HEK293T (cell line): ENCODE data around the gene PKNOX1.

ENCODE experiments used
- ARNT ChIP-seq: fragments of 450-650 bp; IDR thresholded peaks from 2 replicates; pipeline ENCODE4 v1.6.1; 2017; ENCODE audit warnings: mild to moderate bottlenecking
- CTBP1 ChIP-seq: fragments of 450-650 bp; IDR thresholded peaks from 2 replicates; pipeline ENCODE4 v1.6.1; 2016; ENCODE audit warnings: borderline replicate concordance
- FOXA1 ChIP-seq: fragments of 450-650 bp; IDR thresholded peaks from 2 replicates; pipeline ENCODE4 v1.6.1; 2016; ENCODE audit warnings: mild to moderate bottlenecking
- FOXK2 ChIP-seq: fragments of 450-650 bp; IDR thresholded peaks from 2 replicates; pipeline ENCODE4 v1.6.1; 2016; ENCODE audit warnings: mild to moderate bottlenecking
- FOXM1 ChIP-seq: fragments of 450-650 bp; IDR thresholded peaks from 2 replicates; pipeline ENCODE4 v1.6.1; 2017; ENCODE audit warnings: mild to moderate bottlenecking, borderline replicate concordance
- LEF1 ChIP-seq: fragments of 450-650 bp; IDR thresholded peaks from 2 replicates; pipeline ENCODE4 v1.6.1; 2017; ENCODE audit warnings: mild to moderate bottlenecking, borderline replicate concordance
- NFRKB ChIP-seq: fragments of 450-650 bp; IDR thresholded peaks from 2 replicates; pipeline ENCODE4 v1.6.1; 2016; ENCODE audit warnings: mild to moderate bottlenecking, moderate library complexity
- SP1 ChIP-seq: fragments of 450-650 bp; IDR thresholded peaks from 2 replicates; pipeline ENCODE4 v1.6.1; 2017
- SUZ12 ChIP-seq: fragments of 450-650 bp; IDR thresholded peaks from 2 replicates; pipeline ENCODE4 v1.6.1; 2016; ENCODE audit warnings: mild to moderate bottlenecking
- TARDBP ChIP-seq: fragments of 450-650 bp; IDR thresholded peaks from 2 replicates; pipeline ENCODE4 v1.6.1; 2016

GRCh38 chr21:42970946-42971653, 3.3 kb upstream of the PKNOX1 start:
- TF ChIP-seq SP1 (no peak), SUZ12 (no peak), FOXK2 (no peak), TARDBP (no peak), FOXA1 (no peak), NFRKB (no peak), FOXM1 (no peak), LEF1 (no peak), ARNT (no peak), CTBP1 (no peak)
